GM12801 (cell line): ENCODE measurements around the gene THBS1.

ENCODE experiments used
- TF ChIP-seq, protein P1 (sequence below): IDR thresholded peaks from one replicate; pipeline ENCODE4 v1.5.1; 2011; ENCODE audit warnings: control low read depth; ENCODE audit not compliant: insufficient read length; ENCODE audit errors: extremely low read depth

The THBS1 gene

DNA sequence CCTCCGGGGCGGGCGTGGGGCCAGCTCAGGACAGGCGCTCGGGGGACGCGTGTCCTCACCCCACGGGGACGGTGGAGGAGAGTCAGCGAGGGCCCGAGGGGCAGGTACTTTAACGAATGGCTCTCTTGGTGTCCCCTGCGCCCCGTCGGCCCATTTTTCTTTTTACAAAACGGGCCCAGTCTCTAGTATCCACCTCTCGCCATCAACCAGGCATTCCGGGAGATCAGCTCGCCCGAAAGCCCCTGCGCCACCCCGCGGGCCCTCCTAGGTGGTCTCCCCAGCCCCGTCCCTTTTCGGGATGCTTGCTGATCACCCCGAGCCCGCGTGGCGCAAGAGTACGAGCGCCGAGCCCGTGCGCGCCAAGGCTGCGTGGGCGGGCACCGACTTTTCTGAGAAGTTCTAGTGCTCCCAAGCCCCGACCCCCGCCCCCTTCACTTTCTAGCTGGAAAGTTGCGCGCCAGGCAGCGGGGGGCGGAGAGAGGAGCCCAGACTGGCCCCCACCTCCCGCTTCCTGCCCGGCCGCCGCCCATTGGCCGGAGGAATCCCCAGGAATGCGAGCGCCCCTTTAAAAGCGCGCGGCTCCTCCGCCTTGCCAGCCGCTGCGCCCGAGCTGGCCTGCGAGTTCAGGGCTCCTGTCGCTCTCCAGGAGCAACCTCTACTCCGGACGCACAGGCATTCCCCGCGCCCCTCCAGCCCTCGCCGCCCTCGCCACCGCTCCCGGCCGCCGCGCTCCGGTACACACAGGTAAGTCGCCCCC is at the start of gene THBS1:
THBS1 (plus strand) TSS at position 595 of the 757 bp plus-strand sequence. CDS start 779 bp downstream, outside the sequence.
- TF ChIP-seq, protein P1, sequence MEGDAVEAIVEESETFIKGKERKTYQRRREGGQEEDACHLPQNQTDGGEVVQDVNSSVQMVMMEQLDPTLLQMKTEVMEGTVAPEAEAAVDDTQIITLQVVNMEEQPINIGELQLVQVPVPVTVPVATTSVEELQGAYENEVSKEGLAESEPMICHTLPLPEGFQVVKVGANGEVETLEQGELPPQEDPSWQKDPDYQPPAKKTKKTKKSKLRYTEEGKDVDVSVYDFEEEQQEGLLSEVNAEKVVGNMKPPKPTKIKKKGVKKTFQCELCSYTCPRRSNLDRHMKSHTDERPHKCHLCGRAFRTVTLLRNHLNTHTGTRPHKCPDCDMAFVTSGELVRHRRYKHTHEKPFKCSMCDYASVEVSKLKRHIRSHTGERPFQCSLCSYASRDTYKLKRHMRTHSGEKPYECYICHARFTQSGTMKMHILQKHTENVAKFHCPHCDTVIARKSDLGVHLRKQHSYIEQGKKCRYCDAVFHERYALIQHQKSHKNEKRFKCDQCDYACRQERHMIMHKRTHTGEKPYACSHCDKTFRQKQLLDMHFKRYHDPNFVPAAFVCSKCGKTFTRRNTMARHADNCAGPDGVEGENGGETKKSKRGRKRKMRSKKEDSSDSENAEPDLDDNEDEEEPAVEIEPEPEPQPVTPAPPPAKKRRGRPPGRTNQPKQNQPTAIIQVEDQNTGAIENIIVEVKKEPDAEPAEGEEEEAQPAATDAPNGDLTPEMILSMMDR = no peak

DNA sequence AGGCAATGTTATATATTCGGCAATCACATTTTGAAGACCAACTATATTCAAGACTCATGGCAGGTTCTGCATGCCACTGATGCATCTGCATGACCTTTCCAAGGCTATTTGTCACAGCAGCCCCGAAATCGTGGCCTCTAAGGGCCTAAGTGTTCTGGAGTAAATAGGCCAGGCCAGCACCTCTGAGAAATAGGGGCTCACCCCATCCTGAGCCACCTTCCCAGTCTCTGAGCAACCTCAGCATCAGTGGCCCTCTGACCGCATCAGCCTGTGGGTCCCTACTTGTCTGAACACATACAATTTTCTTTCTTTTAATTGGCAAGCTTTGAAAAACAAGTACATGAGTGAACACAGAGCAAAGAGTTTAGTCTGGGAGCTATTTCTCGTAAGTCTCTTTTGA is 45.9 kb upstream of the THBS1 start:
- TF ChIP-seq, protein P1 = no peak

DNA sequence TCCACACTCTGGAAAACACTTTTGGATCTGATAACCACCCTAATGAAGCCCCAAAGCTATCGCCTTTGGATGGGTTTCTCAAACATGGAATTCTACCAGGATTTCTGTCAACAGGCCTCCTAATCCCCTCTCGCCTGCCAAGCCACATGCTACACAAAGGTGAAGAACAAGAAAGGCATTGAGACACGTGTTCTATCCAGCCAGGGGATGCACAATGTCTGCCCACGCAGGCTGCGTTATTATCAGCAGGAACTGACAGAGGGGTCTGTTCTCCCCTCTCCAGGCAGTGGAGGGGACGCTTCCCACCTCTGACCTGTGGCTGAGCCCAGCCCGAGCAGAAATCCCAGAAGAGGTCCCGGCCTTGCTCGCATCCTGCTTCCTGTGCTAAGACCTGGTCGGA is 45.4 kb upstream of the THBS1 start:
- TF ChIP-seq, protein P1 = no peak

DNA sequence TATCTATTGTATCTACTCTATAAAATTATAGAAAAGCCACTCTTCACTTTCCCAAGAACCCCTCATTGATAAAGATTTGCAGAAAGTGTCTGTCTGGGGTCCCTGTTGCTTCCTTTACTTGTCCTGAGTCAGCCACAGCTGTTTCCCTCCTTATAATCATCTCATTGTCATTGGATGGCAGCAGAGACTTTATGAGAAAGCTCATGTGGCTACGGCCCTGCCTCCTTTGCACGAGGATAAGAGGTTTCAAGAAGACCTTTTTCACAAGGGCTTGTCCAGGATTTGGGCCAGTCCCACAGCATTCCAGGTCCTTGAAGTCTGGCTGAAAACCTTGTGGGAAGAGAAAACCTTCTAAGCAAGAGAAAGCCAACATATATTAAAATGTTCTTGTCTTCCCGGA is 41.9 kb upstream of the THBS1 start:
- TF ChIP-seq, protein P1 = no peak

DNA sequence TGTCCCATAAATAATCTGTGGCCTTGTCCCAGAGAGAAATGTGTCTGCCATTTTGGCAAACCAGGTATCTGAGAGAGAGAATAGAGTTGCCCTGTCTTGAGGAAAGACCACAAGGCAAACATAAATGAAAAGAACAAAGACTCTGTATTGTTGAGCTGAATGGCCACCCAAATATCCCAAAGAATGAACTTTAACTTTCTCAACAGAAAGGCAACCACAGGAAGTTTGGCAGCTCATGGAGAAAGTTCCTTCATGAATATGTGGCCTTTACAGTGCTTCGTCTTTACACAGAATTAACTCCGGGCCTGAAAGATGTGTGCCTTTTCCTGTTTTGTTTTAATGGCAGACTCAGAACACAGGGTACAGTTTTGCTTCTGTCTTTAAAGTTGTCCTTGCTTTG is 41.4 kb upstream of the THBS1 start:
- TF ChIP-seq, protein P1 = no peak

DNA sequence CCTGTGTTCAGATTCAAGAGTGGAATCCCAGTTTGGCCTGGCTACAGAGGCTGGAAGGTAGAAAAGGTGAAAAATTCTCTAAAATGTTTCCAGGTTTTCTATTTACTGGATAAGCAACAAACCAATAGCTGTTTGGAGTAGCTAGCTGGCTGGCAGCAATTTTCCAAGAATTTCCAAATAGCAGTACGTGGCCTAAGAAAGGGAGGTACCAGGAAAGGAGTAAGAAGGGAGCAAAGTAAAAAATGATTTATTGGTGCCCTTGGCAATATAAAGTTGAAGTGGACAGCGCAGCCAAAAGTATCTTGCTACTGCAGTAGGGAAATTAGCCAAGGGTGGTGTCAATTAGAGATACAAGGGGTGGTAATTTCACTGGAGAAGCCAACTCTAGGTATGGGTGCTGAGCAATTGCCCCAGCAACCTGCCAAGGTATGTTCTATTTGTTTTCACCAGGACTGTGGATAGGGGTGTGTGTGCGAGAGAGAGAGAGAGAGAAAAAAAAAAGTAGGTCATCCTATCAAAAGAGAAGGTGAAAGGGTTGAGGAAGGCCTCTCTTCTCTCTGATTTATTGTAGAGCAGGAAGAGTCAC is 40.8 kb upstream of the THBS1 start:
- TF ChIP-seq, protein P1 = no peak

DNA sequence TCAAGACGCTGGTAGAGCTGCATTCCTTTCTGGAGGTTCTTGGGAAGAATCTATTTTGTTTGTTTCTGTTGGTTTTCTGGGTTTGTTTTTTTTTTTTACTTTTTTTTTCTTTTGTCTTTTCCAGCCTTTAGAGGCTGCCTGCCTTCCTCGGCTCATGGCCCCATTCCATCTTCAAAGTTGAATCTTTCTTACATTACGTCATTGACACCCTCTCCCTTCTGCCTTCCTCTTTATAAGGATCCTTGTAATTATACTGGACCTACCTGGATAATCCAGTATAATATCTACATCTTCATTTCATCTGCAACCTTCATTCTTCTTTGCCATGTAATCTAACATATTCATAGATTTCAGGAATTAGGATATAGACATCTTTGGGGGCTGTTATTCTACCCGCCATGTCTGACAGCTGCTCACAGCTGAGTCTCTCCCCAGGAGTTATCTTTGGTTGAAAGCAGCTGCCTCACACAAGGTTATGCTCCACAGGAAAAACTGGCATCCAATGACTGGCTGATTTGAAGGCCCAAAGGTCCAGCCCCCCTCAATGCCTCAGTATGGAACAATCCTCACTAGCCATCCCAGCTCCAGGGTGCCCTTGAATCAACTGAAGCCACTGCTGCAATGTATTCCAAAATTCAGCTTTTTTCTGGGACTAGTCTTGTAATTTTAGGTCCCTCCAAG is 38.4 kb upstream of the THBS1 start:
- TF ChIP-seq, protein P1 = no peak
